Measurements from ENCODE around the gene ARID5A.
"Not testable (repeated sequence)": the region's sequence is repeated elsewhere in the genome, so short reads cannot be mapped to it uniquely, and the experiment has no call there.

ARID5A gene

GRCh38 chr2:96539215-96539920 lies 2.8 kb downstream of the ARID5A start:
- DNase-seq (ENCODE audit: low spot score) = no peak

GRCh38 chr2:96540136-96540535 lies 3.6 kb downstream of the ARID5A start:
- peak; percentile 60 for DNase-seq (ENCODE audit: low spot score)

- DNase-seq (ENCODE audit: low spot score) = peak; percentile 56
These were observed 5.0 kb downstream of the ARID5A start for GRCh38 chr2:96541398-96542152.

- DNase-seq (ENCODE audit: low spot score) = no peak
These were observed 5.9 kb downstream of the ARID5A start for GRCh38 chr2:96542357-96542977.

GRCh38 chr2:96546321-96546720 lies 9.8 kb downstream of the ARID5A start:
- no peak for DNase-seq (ENCODE audit: low spot score)

GRCh38 chr2:96546797-96547196 lies 10.2 kb downstream of the ARID5A start:
- no peak for DNase-seq (ENCODE audit: low spot score)

- no peak for DNase-seq (ENCODE audit: low spot score)
These were observed 10.7 kb downstream of the ARID5A start for GRCh38 chr2:96547203-96547641.

GRCh38 chr2:96547731-96548171 lies 11.2 kb downstream of the ARID5A start:
- DNase-seq (ENCODE audit: low spot score) = no peak

- DNase-seq (ENCODE audit: low spot score) = no peak
These were observed 12.3 kb downstream of the ARID5A start for GRCh38 chr2:96548558-96549465.

GRCh38 chr2:96549466-96549785 lies 12.9 kb downstream of the ARID5A start:
- DNase-seq (ENCODE audit: low spot score) = no peak

- DNase-seq (ENCODE audit: low spot score) = peak; percentile 19
These were observed 13.6 kb downstream of the ARID5A start for GRCh38 chr2:96549967-96550786.

GRCh38 chr2:96550787-96551604 lies 14.4 kb downstream of the ARID5A start:
- no peak for DNase-seq (ENCODE audit: low spot score)

- no peak for DNase-seq (ENCODE audit: low spot score)
These were observed 15.2 kb downstream of the ARID5A start for GRCh38 chr2:96551605-96552314.

- no peak for DNase-seq (ENCODE audit: low spot score)
These were observed 16.0 kb downstream of the ARID5A start for GRCh38 chr2:96552315-96553175.

GRCh38 chr2:96553176-96553956 lies 16.8 kb downstream of the ARID5A start:
- no peak for DNase-seq (ENCODE audit: low spot score)

- DNase-seq (ENCODE audit: low spot score) = not testable (repeated sequence)
These were observed 17.4 kb downstream of the ARID5A start for GRCh38 chr2:96553957-96554292.

GRCh38 chr2:96554293-96555145 lies 18.0 kb downstream of the ARID5A start:
- DNase-seq (ENCODE audit: low spot score) = peak; percentile 90

All from AG20443 (cell line).